Measurements from ENCODE around the gene NFASC.

NFASC gene

DNA sequence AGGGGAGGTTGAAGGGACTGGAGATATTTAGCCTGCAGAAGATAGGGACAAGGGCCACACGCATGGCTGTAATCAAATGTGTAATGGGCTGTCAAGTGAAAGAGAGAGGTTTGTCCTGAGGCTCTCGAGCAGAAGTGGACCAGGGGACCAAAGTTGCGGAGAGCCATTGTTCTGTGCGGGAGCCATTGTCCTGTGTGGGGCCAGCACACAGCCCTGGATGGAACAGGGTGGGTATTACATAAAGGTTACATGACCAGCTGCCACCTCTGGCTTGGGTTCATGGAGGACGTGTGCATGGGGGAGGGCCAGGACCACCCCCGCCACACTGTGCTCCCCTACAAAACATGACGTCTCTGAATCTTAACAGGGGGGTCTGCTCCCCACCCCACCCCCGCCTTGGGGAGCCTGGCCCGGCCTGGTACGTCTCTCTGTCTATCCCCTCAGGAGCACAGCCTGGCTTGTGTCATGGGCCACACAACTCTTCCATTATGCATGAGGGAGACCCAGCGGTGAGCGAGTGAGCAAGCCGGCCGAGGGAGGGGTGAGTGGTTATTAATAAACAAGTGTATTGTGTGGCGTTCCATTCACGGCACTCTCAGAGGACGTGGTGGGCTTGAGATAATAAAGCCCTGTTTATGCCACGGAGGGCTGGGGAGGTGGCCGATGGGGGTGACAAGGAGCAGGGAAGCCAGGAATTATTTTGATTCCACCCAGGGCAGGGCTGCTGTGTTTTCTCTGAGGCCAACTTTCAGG is at the start of gene NFASC:
NFASC (plus strand) TSS at position 703 of the 753 bp plus-strand sequence. CDS start 73,454 bp downstream, outside the sequence.
- DNase-seq, result no peak

DNA sequence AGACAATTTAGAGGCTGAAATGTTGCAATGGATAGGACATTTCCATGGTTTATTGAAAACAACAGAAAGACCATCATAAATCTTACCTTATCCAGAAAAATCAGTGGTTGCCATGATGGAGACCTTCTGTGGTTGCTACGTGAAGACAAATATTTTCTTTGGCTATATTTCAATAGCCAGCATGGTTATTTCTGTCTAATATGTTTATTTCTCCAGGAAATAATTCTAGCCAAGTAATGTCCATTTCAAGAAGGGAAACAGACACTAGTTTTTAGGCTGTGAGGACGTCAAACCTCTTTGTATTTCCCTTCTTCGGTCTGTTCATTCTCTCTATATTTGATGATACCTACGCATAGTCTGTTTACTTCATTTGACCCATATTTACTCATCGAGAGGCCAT is 49.2 kb upstream of the NFASC start:
- no peak for DNase-seq

- DNase-seq, result no peak
Measured at GRCh38 chr1:204821924-204822323, 48.7 kb upstream of the NFASC start.

- DNase-seq, result no peak
Measured at GRCh38 chr1:204826970-204827369, 43.7 kb upstream of the NFASC start.

DNA sequence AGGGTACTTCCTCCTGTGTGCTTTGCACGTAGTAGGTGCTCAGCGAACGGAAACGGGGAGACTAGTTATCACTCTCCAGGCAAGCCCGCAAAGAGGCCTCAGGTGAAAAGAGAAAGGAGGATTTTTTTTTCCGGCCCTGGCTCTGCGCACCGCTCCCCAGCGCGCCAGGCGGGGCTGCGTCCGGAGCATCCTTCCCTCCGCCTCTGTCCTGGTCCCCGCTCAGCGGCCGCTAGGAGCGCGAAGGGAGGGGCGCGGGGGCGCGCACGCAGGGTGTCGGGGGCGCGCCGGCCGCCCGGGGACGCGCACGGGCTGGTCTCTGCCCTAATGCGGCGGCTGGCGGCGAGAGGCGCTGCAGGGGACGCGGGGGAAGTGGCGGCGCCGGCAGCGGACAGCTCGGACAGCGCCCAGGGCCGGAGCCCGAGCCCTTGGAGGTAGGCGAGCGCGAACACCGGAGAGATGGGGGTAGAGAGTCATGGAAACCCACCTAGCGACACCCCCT is 42.3 kb upstream of the NFASC start:
- DNase-seq, result peak; percentile 16

DNA sequence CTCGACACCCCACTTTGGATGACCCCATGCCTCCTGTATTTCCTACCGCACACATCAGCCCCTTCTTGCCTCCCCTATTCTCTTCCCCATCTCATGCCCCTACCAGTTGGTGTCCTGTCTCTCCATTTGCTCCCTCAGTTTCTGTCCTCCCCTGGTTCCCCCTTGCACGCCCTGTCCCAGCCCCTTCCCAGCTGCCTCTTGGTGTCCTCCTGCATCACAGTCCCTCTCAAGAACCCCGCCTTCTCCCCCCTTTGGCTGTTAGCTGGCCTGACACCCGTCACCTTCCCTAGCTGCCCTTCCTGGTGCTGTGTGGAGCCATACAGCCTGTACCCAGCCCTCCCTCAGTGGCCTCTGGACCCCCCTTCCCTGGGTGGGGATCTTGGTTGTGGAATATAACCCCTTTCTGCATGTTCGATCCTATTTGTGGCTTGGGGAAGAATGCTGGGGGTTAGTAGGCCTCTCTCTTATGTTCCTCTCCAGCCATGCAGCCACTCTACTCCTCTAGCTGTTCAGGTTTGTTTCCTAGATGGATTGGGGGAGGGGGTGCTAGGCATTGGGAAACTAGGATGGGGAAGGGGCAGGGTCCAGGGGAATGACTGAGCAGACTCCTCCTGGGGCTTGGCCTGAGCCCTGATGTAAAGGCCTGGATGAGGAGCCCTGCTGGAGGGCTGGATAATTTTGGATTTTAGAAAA is 41.4 kb upstream of the NFASC start:
- no peak for DNase-seq

DNA sequence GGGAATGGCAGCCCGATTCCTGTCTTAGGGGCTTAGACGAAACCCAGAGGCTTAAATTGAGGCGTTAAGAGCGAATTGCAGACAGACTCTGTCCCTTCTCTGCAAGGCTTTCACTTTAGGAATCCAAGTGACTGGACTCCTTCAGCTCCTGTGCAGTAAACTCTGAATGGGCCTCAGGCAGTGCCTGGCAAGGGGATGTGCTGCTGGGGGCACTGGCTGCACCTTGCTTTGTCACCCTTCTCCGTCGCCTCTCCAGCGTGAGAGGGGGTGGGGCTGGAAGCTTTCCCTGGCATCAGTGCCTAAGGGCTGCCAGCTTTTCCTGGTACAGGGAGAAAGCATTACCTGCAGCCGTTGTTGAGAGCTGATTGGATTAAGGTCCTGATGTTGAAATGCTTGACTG is 39.9 kb upstream of the NFASC start:
- DNase-seq, result no peak

GRCh38 chr1:204831186-204831585 is 39.5 kb upstream of the NFASC start:
- no peak for DNase-seq

DNA sequence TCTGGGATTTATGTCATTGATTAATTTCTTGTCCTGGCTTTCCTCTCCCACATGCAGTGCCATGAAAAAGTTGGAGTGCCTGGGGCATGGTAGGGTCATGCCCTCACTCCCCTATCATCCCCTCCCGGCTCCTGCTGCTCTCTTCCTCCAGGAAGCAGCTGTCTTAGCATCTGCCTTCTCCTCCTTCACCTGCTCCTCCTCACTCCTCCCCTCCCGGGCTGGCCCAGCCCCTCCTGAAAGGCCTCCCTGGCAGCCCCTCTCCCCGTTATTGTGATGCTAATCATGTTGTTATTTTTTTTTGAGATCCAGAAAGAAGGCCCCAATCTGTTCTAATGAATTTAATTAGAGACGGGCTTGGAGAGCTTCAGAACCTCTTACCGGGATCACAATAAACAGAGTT is 36.3 kb upstream of the NFASC start:
- no peak for DNase-seq

GRCh38 chr1:204834752-204835151 is 35.9 kb upstream of the NFASC start:
- no peak for DNase-seq

GRCh38 chr1:204835737-204836136 is 34.9 kb upstream of the NFASC start:
- DNase-seq, result no peak

DNA sequence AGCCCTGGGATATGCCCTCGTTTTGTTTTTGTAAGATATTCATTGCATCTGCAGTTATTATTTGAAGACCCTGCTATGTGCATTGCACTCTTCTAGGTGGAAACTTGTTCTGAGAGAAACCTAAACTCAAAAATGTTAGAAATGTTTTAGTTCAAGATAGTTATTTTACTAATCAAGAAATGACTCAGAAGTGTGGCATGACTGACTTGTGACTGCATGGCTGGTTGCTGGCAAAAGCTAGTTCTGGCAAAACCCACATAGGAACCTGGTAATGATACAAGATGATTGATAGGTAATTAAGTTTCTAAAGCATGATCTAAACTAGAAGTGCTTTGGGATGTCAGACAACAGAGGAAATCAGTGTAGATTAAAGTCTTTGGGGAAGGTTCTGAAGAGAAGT is 33.8 kb upstream of the NFASC start:
- DNase-seq, result no peak

DNA sequence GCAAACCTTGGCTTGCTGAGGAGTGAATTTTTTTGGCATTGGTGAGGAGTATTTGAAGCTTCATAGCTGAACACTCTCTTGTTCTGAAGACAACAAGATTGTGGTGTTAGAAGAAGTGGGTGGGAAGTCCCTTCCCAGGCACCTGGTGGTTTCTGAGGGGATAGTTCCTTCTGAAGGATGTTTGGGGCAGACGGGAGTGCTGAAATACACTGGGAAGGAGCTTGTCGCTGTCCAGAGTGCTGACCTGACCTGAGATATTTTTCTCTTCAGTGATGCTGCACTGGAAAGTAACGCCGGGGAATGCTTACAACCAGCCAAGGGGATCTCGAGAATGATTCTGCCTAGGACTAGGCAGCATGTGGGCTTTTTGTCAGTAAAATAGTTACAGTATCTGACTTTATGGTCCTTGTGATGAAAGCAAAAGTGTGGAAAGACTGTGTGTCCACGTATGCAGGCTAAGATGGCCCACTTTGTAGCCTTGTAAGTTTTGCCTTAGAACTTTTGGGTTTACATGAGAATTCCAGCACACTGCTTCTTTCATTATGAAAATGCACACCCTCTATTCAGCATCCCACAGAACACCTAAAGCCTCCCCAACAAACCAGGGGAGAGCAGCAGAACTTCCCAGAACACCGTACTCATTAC is 33.1 kb upstream of the NFASC start:
- DNase-seq, result no peak

GRCh38 chr1:204841316-204841715 is 29.3 kb upstream of the NFASC start:
- DNase-seq, result no peak

DNA sequence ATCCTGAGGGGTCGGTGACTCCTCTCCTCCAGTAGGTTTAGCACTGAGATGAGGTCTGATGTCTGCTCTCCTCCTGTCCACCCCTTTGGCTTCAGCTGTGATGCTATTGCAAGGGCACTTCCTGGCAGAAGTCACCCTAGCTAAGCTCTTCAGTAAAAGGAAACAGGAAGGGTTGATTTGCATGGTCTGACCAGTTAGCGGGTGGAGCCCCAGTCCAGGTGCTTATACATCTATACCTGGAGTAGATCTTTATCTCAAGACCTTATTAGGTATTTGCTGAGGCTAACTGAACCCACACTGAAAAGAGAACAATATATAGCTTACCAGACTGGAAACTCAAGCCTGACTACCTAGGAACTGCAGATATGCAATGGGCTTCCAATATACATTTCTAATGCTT is 28.9 kb upstream of the NFASC start:
- DNase-seq, result no peak

GRCh38 chr1:204842369-204842768 is 28.3 kb upstream of the NFASC start:
- DNase-seq, result no peak

DNA sequence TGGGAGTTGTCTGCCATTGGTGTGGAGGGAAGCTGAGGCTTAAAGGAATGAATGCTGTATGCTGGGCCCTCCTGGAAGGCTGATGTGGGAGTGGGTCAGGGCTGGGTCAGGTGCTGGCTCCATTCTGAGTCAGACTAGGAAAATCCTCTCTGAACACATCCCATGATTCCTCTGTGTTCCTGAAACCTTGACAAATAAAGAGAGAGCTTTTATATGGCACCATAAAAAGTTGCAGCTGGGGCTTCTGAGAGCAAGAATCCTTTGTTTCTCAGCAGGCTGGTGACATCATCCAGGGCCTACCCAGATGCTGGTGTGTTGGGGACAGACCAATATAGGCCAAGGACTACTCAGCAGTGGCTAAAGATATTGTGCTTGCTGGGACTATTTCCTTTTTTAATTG is 27.8 kb upstream of the NFASC start:
- no peak for DNase-seq

- DNase-seq, result no peak
Measured at GRCh38 chr1:204846546-204846945, 24.1 kb upstream of the NFASC start.

GRCh38 chr1:204848579-204848978 is 22.1 kb upstream of the NFASC start:
- no peak for DNase-seq

DNA sequence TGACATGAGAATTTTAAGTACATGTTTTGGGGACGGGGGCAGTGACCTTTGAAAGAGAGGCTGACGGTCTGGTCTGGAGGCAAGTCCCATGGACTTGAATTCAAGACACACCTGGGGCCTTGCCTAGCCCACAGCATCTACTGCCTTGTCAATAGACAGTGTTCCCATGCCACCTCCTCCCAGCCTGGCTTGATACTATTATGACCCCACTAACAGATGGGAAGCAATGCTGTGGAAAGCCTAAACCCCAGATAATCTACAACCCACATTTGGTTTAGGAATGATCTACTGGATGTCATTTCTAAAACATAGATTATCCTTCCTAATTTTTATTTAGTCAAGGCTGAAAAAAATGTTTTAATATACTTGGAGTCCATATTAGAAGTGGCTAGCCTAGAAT is 17.8 kb upstream of the NFASC start:
- DNase-seq, result no peak

GRCh38 chr1:204853436-204853835 is 17.2 kb upstream of the NFASC start:
- DNase-seq, result no peak

DNA sequence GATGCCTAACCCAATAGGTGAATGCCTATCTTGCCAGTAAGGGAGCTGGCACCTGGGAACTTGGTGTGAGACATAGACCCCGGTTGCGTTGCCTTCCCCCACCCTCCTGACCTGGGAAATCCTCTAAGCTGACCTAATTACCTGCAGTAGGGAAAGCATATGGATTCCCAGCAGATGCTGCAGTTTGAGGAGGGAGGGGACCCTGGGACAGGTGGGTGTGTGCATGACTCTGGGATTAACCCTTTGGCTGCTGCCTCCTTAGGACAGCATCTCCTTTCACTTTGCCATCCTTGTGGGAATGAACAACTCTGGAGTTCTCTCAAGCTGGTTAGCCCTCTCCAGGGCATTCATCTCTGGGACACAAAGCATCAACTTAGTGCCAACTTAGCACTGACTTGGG is 16.4 kb upstream of the NFASC start:
- DNase-seq, result no peak

GRCh38 chr1:204858363-204858821 is 12.3 kb upstream of the NFASC start:
- no peak for DNase-seq

DNA sequence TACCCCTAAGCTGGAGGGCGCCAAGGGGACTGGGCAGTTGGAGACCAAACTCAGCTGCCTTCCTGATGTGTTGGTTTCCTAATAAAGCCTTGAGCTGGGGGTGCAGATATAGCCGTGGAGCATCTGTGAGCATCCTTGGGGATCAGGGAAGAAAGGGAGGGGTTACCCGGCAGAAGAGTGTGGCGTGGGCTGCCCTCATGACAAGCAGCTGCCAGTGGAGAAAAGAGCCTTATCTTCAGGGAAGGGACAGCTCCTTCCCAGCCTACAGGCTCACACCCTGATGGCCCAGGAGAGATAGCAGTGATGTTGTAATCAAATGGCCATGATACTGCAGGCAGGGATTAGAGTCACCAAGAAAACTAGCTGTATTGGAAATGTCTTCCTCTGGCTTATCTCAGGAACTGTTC is 10.8 kb upstream of the NFASC start:
- no peak for DNase-seq

All from activated effector memory CD4-positive, alpha-beta T cell treated with Interleukin-2 at 50 U/mL for 16 hours (primary cell).